Measurements from ENCODE around the gene SGCD.

The SGCD gene

GRCh38 chr5:156707750-156708149 lies 380.8 kb downstream of the SGCD start:
- Mint-ChIP-seq H3K4me3 (no peak overlapping the region), H3K4me1 (ENCODE audit: low read depth) (no peaks in the 10 kb centered on the region), H3K9me3 (no peaks in the 10 kb centered on the region), H3K27ac (no peak overlapping the region), H3K27me3 (peaks cover 43% of the 10 kb centered on the region), H3K36me3 (ENCODE audit: low read depth) (no peaks in the 10 kb centered on the region)
- DNase-seq, result no peak

GRCh38 chr5:156715287-156715686 lies 388.3 kb downstream of the SGCD start:
- Mint-ChIP-seq H3K4me1 (ENCODE audit: low read depth) (no peaks in the 10 kb centered on the region), H3K9me3 (no peaks in the 10 kb centered on the region), H3K36me3 (ENCODE audit: low read depth) (no peaks in the 10 kb centered on the region), H3K27me3 (peaks cover 28% of the 10 kb centered on the region), H3K27ac (no peak overlapping the region), H3K4me3 (no peak overlapping the region)
- DNase-seq, result no peak

GRCh38 chr5:156716591-156717380 lies 389.8 kb downstream of the SGCD start:
- Mint-ChIP-seq H3K4me3 (no peak overlapping the region), H3K9me3 (no peaks in the 10 kb centered on the region), H3K27ac (no peak overlapping the region), H3K27me3 (peaks cover 16% of the 10 kb centered on the region), H3K36me3 (ENCODE audit: low read depth) (no peaks in the 10 kb centered on the region), H3K4me1 (ENCODE audit: low read depth) (no peaks in the 10 kb centered on the region)
- DNase-seq, result no peak

GRCh38 chr5:156718985-156719384 lies 392.0 kb downstream of the SGCD start:
- H3K36me3 Mint-ChIP-seq (ENCODE audit: low read depth), result no peaks in the 10 kb centered on the region
- no peaks in the 10 kb centered on the region for H3K27me3 Mint-ChIP-seq
- H3K4me1 Mint-ChIP-seq (ENCODE audit: low read depth), result no peaks in the 10 kb centered on the region

GRCh38 chr5:156722358-156722757 lies 395.4 kb downstream of the SGCD start:
- Mint-ChIP-seq H3K36me3 (ENCODE audit: low read depth) (no peaks in the 10 kb centered on the region), H3K4me3 (no peak overlapping the region), H3K27me3 (peaks cover 4% of the 10 kb centered on the region), H3K27ac (no peak overlapping the region), H3K9me3 (no peaks in the 10 kb centered on the region), H3K4me1 (ENCODE audit: low read depth) (no peaks in the 10 kb centered on the region)
- no peak for DNase-seq

More at GRCh38 chr5:156718985-156719384, 392.0 kb downstream of the SGCD start:
- Mint-ChIP-seq H3K27ac (no peak overlapping the region), H3K4me3 (no peak overlapping the region), H3K9me3 (no peaks in the 10 kb centered on the region)
- no peak for DNase-seq

- no peak for DNase-seq
- peaks cover 9% of the 10 kb centered on the region for H3K4me1 Mint-ChIP-seq (ENCODE audit: low read depth)
- H3K27ac Mint-ChIP-seq, result no peak overlapping the region
- no peak overlapping the region for H3K4me3 Mint-ChIP-seq
- no peaks in the 10 kb centered on the region for H3K9me3 Mint-ChIP-seq
- H3K27me3 Mint-ChIP-seq, result peaks cover 28% of the 10 kb centered on the region
- H3K36me3 Mint-ChIP-seq (ENCODE audit: low read depth), result no peaks in the 10 kb centered on the region
Measured at GRCh38 chr5:156735477-156735876, 408.5 kb downstream of the SGCD start.

GRCh38 chr5:156741516-156741915 lies 414.6 kb downstream of the SGCD start:
- H3K36me3 Mint-ChIP-seq (ENCODE audit: low read depth), result no peaks in the 10 kb centered on the region
- peaks cover 7% of the 10 kb centered on the region for H3K9me3 Mint-ChIP-seq
- DNase-seq, result no peak
- H3K4me1 Mint-ChIP-seq (ENCODE audit: low read depth), result peaks cover 14% of the 10 kb centered on the region
- H3K27me3 Mint-ChIP-seq, result peaks cover 34% of the 10 kb centered on the region
- H3K4me3 Mint-ChIP-seq, result no peak overlapping the region
- H3K27ac Mint-ChIP-seq, result no peak overlapping the region

GRCh38 chr5:156753846-156754245 lies 426.9 kb downstream of the SGCD start:
- peaks cover 27% of the 10 kb centered on the region for H3K4me1 Mint-ChIP-seq (ENCODE audit: low read depth)
- no peaks in the 10 kb centered on the region for H3K9me3 Mint-ChIP-seq
- no peaks in the 10 kb centered on the region for H3K36me3 Mint-ChIP-seq (ENCODE audit: low read depth)
- no peaks in the 10 kb centered on the region for H3K27me3 Mint-ChIP-seq
- H3K27ac Mint-ChIP-seq, result peak overlapping the region; percentile 85
- H3K4me3 Mint-ChIP-seq, result no peak overlapping the region
- DNase-seq, result peak; percentile 36

- H3K4me1 Mint-ChIP-seq (ENCODE audit: low read depth), result peaks cover 30% of the 10 kb centered on the region
- no peak for DNase-seq
- H3K4me3 Mint-ChIP-seq, result no peak overlapping the region
- H3K27me3 Mint-ChIP-seq, result peaks cover under 1% of the 10 kb centered on the region
- no peaks in the 10 kb centered on the region for H3K9me3 Mint-ChIP-seq
- no peak overlapping the region for H3K27ac Mint-ChIP-seq
- no peaks in the 10 kb centered on the region for H3K36me3 Mint-ChIP-seq (ENCODE audit: low read depth)
Measured at GRCh38 chr5:156755421-156756087, 428.6 kb downstream of the SGCD start.

- H3K9me3 Mint-ChIP-seq, result no peaks in the 10 kb centered on the region
- H3K27me3 Mint-ChIP-seq, result peaks cover 6% of the 10 kb centered on the region
- DNase-seq, result no peak
- H3K4me3 Mint-ChIP-seq, result no peak overlapping the region
- H3K4me1 Mint-ChIP-seq (ENCODE audit: low read depth), result peaks cover 26% of the 10 kb centered on the region
- H3K36me3 Mint-ChIP-seq (ENCODE audit: low read depth), result no peaks in the 10 kb centered on the region
- H3K27ac Mint-ChIP-seq, result no peak overlapping the region
Measured at GRCh38 chr5:156758011-156758791, 431.2 kb downstream of the SGCD start.

GRCh38 chr5:156759156-156759555 lies 432.2 kb downstream of the SGCD start:
- Mint-ChIP-seq H3K9me3 (no peaks in the 10 kb centered on the region), H3K36me3 (ENCODE audit: low read depth) (no peaks in the 10 kb centered on the region), H3K4me1 (ENCODE audit: low read depth) (peaks cover 17% of the 10 kb centered on the region), H3K27me3 (peaks cover 6% of the 10 kb centered on the region), H3K27ac (no peak overlapping the region), H3K4me3 (no peak overlapping the region)
- DNase-seq, result no peak

GRCh38 chr5:156762771-156763170 lies 435.8 kb downstream of the SGCD start:
- Mint-ChIP-seq H3K9me3 (no peaks in the 10 kb centered on the region), H3K27me3 (peaks cover 16% of the 10 kb centered on the region), H3K4me3 (no peak overlapping the region), H3K36me3 (ENCODE audit: low read depth) (no peaks in the 10 kb centered on the region), H3K4me1 (ENCODE audit: low read depth) (peaks cover 8% of the 10 kb centered on the region), H3K27ac (no peak overlapping the region)
- DNase-seq, result no peak

GRCh38 chr5:156764176-156764971 lies 437.4 kb downstream of the SGCD start:
- Mint-ChIP-seq H3K4me1 (ENCODE audit: low read depth) (no peaks in the 10 kb centered on the region), H3K27ac (no peak overlapping the region), H3K4me3 (no peak overlapping the region), H3K9me3 (no peaks in the 10 kb centered on the region), H3K36me3 (ENCODE audit: low read depth) (no peaks in the 10 kb centered on the region), H3K27me3 (peaks cover 20% of the 10 kb centered on the region)
- DNase-seq, result no peak

GRCh38 chr5:156774273-156774672 lies 447.3 kb downstream of the SGCD start:
- no peaks in the 10 kb centered on the region for H3K27me3 Mint-ChIP-seq
- no peaks in the 10 kb centered on the region for H3K9me3 Mint-ChIP-seq
- no peak overlapping the region for H3K27ac Mint-ChIP-seq
- H3K36me3 Mint-ChIP-seq (ENCODE audit: low read depth), result no peaks in the 10 kb centered on the region
- H3K4me3 Mint-ChIP-seq, result no peak overlapping the region
- H3K4me1 Mint-ChIP-seq (ENCODE audit: low read depth), result peaks cover 6% of the 10 kb centered on the region
- no peak for DNase-seq
